HepG2 (cell line): ENCODE measurements around the gene ARHGEF40. TPM values are rescaled to one million over a fixed set of nuclear protein-coding genes. Genes with fewer than 3 reads are reported as not detected.

Experiments
- FOXC1 ChIP-seq: sonication (generic); formaldehyde crosslinking; IDR thresholded peaks from 2 replicates; pipeline ENCODE4 v1.8.0; 2022; ENCODE audit warnings: mild to moderate bottlenecking, missing genetic modification reagents, borderline replicate concordance
- GTF3A ChIP-seq: sonication (generic); formaldehyde crosslinking; conservative IDR thresholded peaks from 2 replicates; pipeline ENCODE4 v1.4.0; 2020; ENCODE audit warnings: mild to moderate bottlenecking, missing genetic modification reagents
- PAF1 ChIP-seq: IDR thresholded peaks from 2 replicates; pipeline ENCODE4 v1.6.1; 2016; ENCODE audit warnings: missing genetic modification reagents, missing compliant biosample characterization
- POLR2G ChIP-seq: fragments of 200-400 bp; formaldehyde crosslinking; IDR thresholded peaks from 2 replicates; pipeline ENCODE4 v1.6.1; 2018; ENCODE audit warnings: mild to moderate bottlenecking, low read depth, low read length, moderate library complexity
- RFX5 ChIP-seq: IDR thresholded peaks from 2 replicates; pipeline ENCODE4 v1.6.1; 2011; ENCODE audit warnings: low read depth, low read length, improper control_type of control experiment
- RNF2 ChIP-seq: fragments of 450-650 bp; conservative IDR thresholded peaks from 2 replicates; pipeline ENCODE4 v1.6.1; 2016; ENCODE audit warnings: low read depth
- SP140L ChIP-seq: sonication (generic); formaldehyde crosslinking; IDR thresholded peaks from 2 replicates; pipeline ENCODE4 v1.4.0; 2020; ENCODE audit warnings: missing genetic modification reagents, borderline replicate concordance
- ZFYVE20 ChIP-seq: sonication (generic); formaldehyde crosslinking; IDR thresholded peaks from 2 replicates; pipeline ENCODE4 v1.8.0; 2023; ENCODE audit warnings: low read depth, mild to moderate bottlenecking, moderate library complexity, missing genetic modification reagents, borderline replicate concordance
- ZNF367 ChIP-seq: sonication (generic); formaldehyde crosslinking; IDR thresholded peaks from 2 replicates; pipeline ENCODE4 v1.4.0; 2020; ENCODE audit warnings: missing genetic modification reagents, borderline replicate concordance
- ZNF768 ChIP-seq: sonication (generic); formaldehyde crosslinking; IDR thresholded peaks from 2 replicates; pipeline ENCODE4 v1.4.0; 2020; ENCODE audit warnings: missing genetic modification reagents
- ZNF772 ChIP-seq: sonication (generic); formaldehyde crosslinking; IDR thresholded peaks from 2 replicates; pipeline ENCODE4 v1.5.0; 2020; ENCODE audit warnings: mild to moderate bottlenecking, missing genetic modification reagents
- ZSCAN12 ChIP-seq: sonication (generic); formaldehyde crosslinking; IDR thresholded peaks from 2 replicates; pipeline ENCODE4 v1.9.0; 2021; ENCODE audit warnings: mild to moderate bottlenecking, missing genetic modification reagents
- polyA plus RNA-seq, 8 experiments: library from polyadenylated mRNA; depleted of rRNA in 3 of 8; stranded (reverse) in 7 of 8; unstranded in 1 of 8; fragments of >200 nt; fragmentation: Illumina TruSeq in 4 of 8; extraction: Trizol in 4 of 8; gene quantifications; 2 replicates each; pipeline versions ENCODE4 v1.2.1 to v1.2.3, GENCODE V29; 2011 to 2016; ENCODE audit warnings: low read depth in 4 of 8, missing spikeins in 1 of 8, mixed read lengths in 1 of 8; ENCODE audit not compliant: insufficient read depth in 1 of 8
- total RNA-seq, 5 experiments: library from RNA; depleted of rRNA; stranded (reverse); fragments of >200 nt; fragmentation: Illumina TruSeq; extraction: Trizol; gene quantifications; 2 replicates each; pipeline ENCODE4 v1.2.3, GENCODE V29; 2016; ENCODE audit warnings: low read depth in 1 of 5
- TF ChIP-seq, protein P1 (sequence below): sonication (generic); formaldehyde crosslinking; IDR thresholded peaks from 2 replicates; pipeline ENCODE4 v1.8.1; 2022; ENCODE audit warnings: mild to moderate bottlenecking, missing genetic modification reagents
- TF ChIP-seq, protein P2 (sequence below), 2 experiments: fragments of 450-650 bp in 1 of 2; sonication (generic) in 1 of 2; formaldehyde crosslinking in 1 of 2; IDR thresholded peaks; 2 replicates each; pipeline versions ENCODE4 v1.6.1 to v1.8.0; 2016 to 2022; ENCODE audit warnings: antibody characterized with exemption in 1 of 2, mild to moderate bottlenecking in 1 of 2, missing genetic modification reagents in 1 of 2
- TF ChIP-seq, protein P3 (sequence below): sonication (generic); formaldehyde crosslinking; IDR thresholded peaks from 2 replicates; pipeline ENCODE4 v1.9.0; 2021; ENCODE audit warnings: missing genetic modification reagents, borderline replicate concordance

The ARHGEF40 gene
- total and polyA plus RNA-seq, 2 of the 13 experiments (the other 11 are each of a cell fraction or from before 2014, with no cell fraction given) = 28.1 to 78.1 TPM

DNA sequence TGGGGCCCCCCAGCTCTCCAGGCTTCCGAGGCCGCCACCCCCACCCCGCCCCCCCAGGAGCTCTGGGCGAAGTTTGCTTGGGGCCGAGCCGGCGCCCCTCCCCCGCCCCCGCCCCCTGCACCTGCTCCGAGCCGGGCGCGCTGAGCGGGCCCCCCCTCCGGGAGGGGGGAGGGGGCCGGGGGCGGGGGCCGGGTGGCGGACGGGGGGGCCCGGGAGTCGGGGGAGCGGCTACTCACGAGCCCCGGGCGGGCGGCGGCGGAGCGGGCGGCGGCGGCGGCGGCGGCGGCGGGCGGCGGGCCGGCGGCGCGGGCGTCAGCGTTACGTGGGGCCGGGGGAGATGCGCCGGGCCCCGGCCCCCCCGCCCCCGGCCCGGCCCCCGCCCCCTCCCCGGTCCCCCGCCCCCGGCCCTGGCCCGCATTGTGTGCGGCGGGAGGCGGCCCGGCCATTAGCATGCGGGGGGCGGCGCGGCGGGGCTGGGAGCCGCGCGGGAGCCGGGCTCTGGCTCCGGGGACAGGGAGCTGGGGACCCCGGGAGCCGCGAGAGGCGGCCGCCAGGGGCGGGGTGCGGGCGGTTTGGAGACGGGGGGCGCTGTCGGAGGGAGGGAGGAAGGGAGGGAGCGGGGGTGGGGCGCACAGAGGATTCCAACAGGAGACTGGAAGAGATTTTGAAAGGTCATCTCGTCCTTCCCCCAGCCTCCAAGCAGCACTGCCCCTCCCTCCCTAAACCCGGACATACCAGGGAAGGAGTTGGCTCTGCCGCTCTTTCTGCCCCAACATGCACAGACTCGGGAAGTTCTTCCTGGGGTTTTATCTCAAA lies 28.2 kb downstream of the ARHGEF40 start, which contains the start of gene ZNF219 (continued):
- no peak for TF ChIP-seq ZFYVE20
- TF ChIP-seq ZNF768 (CRISPR knock-in tag) = no peak
- peak; percentile 66 for TF ChIP-seq POLR2G
- TF ChIP-seq, protein P1, sequence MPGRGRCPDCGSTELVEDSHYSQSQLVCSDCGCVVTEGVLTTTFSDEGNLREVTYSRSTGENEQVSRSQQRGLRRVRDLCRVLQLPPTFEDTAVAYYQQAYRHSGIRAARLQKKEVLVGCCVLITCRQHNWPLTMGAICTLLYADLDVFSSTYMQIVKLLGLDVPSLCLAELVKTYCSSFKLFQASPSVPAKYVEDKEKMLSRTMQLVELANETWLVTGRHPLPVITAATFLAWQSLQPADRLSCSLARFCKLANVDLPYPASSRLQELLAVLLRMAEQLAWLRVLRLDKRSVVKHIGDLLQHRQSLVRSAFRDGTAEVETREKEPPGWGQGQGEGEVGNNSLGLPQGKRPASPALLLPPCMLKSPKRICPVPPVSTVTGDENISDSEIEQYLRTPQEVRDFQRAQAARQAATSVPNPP (CRISPR knock-in tag) = no peak
- no peak for TF ChIP-seq ZNF367 (CRISPR knock-in tag)
- no peak for TF ChIP-seq RNF2
- TF ChIP-seq ZNF772 = no peak; the same call in 1 of the 2 replicates
- TF ChIP-seq, protein P2, sequence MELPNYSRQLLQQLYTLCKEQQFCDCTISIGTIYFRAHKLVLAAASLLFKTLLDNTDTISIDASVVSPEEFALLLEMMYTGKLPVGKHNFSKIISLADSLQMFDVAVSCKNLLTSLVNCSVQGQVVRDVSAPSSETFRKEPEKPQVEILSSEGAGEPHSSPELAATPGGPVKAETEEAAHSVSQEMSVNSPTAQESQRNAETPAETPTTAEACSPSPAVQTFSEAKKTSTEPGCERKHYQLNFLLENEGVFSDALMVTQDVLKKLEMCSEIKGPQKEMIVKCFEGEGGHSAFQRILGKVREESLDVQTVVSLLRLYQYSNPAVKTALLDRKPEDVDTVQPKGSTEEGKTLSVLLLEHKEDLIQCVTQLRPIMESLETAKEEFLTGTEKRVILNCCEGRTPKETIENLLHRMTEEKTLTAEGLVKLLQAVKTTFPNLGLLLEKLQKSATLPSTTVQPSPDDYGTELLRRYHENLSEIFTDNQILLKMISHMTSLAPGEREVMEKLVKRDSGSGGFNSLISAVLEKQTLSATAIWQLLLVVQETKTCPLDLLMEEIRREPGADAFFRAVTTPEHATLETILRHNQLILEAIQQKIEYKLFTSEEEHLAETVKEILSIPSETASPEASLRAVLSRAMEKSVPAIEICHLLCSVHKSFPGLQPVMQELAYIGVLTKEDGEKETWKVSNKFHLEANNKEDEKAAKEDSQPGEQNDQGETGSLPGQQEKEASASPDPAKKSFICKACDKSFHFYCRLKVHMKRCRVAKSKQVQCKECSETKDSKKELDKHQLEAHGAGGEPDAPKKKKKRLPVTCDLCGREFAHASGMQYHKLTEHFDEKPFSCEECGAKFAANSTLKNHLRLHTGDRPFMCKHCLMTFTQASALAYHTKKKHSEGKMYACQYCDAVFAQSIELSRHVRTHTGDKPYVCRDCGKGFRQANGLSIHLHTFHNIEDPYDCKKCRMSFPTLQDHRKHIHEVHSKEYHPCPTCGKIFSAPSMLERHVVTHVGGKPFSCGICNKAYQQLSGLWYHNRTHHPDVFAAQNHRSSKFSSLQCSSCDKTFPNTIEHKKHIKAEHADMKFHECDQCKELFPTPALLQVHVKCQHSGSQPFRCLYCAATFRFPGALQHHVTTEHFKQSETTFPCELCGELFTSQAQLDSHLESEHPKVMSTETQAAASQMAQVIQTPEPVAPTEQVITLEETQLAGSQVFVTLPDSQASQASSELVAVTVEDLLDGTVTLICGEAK (IDR thresholded peaks at IDR 0.05) = no peak
- TF ChIP-seq, protein P2 (CRISPR knock-in tag; IDR thresholded peaks at IDR 0.05) = no peak
- TF ChIP-seq SP140L (CRISPR knock-in tag) = no peak
- no peak for TF ChIP-seq PAF1 (CRISPR knock-in tag)
- TF ChIP-seq ZSCAN12 (CRISPR knock-in tag) = no peak
- TF ChIP-seq, protein P3, sequence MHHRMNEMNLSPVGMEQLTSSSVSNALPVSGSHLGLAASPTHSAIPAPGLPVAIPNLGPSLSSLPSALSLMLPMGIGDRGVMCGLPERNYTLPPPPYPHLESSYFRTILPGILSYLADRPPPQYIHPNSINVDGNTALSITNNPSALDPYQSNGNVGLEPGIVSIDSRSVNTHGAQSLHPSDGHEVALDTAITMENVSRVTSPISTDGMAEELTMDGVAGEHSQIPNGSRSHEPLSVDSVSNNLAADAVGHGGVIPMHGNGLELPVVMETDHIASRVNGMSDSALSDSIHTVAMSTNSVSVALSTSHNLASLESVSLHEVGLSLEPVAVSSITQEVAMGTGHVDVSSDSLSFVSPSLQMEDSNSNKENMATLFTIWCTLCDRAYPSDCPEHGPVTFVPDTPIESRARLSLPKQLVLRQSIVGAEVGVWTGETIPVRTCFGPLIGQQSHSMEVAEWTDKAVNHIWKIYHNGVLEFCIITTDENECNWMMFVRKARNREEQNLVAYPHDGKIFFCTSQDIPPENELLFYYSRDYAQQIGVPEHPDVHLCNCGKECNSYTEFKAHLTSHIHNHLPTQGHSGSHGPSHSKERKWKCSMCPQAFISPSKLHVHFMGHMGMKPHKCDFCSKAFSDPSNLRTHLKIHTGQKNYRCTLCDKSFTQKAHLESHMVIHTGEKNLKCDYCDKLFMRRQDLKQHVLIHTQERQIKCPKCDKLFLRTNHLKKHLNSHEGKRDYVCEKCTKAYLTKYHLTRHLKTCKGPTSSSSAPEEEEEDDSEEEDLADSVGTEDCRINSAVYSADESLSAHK (CRISPR knock-in tag) = no peak
- no peak for TF ChIP-seq FOXC1 (CRISPR knock-in tag)
- TF ChIP-seq RFX5 = no peak
- TF ChIP-seq GTF3A (CRISPR knock-in tag) = no peak
